ENCODE measurements around the gene IFIT2. TPM values are rescaled to one million over a fixed set of nuclear protein-coding genes. Genes with fewer than 3 reads are reported as not detected.
"Not testable (repeated sequence)": the region's sequence is repeated elsewhere in the genome, so short reads cannot be mapped to it uniquely, and the experiment has no call there.

The IFIT2 gene
- total RNA-seq, 2 donors from 2014 or later: 17.6 to 19.5 TPM

DNA sequence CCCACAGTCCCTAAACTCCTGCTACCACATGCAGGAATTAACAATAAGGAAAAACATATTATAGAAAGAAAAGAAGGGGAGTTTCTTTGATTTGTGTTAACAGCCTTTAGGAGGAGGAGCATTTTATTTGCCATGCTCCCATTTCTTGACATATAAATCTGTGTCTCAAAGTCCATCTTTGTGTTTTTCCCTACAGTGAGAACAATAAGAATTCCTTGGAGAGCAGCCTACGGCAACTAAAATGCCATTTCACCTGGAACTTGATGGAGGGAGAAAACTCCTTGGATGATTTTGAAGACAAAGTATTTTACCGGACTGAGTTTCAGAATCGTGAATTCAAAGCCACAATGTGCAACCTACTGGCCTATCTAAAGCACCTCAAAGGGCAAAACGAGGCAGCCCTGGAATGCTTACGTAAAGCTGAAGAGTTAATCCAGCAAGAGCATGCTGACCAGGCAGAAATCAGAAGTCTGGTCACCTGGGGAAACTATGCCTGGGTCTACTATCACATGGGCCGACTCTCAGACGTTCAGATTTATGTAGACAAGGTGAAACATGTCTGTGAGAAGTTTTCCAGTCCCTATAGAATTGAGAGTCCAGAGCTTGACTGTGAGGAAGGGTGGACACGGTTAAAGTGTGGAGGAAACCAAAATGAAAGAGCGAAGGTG, 4.1 kb downstream of the IFIT2 start:
- H3K9me3 ChIP-seq (ENCODE audit: control insufficient read depth, low read length, poor library complexity, severe bottlenecking): peaks cover 3% of the 10 kb centered on the region
- DNase-seq (no peak), ATAC-seq (no peak)
- H3K36me3 Mint-ChIP-seq (ENCODE audit: low read depth): peaks cover 7% of the 10 kb centered on the region
- no peak overlapping the region for H3K27ac Mint-ChIP-seq
- H3K4me1 Mint-ChIP-seq: peaks cover 26% of the 10 kb centered on the region
- H3K27me3 Mint-ChIP-seq: no peaks in the 10 kb centered on the region
- H3K4me3 Mint-ChIP-seq: no peak overlapping the region

DNA sequence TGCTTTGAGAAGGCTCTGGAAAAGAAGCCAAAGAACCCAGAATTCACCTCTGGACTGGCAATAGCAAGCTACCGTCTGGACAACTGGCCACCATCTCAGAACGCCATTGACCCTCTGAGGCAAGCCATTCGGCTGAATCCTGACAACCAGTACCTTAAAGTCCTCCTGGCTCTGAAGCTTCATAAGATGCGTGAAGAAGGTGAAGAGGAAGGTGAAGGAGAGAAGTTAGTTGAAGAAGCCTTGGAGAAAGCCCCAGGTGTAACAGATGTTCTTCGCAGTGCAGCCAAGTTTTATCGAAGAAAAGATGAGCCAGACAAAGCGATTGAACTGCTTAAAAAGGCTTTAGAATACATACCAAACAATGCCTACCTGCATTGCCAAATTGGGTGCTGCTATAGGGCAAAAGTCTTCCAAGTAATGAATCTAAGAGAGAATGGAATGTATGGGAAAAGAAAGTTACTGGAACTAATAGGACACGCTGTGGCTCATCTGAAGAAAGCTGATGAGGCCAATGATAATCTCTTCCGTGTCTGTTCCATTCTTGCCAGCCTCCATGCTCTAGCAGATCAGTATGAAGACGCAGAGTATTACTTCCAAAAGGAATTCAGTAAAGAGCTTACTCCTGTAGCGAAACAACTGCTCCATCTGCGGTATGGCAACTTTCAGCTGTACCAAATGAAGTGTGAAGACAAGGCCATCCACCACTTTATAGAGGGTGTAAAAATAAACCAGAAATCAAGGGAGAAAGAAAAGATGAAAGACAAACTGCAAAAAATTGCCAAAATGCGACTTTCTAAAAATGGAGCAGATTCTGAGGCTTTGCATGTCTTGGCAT, 4.8 kb downstream of the IFIT2 start:
- Mint-ChIP-seq H3K4me3 (no peak overlapping the region), H3K36me3 (ENCODE audit: low read depth) (peaks cover 7% of the 10 kb centered on the region), H3K4me1 (peaks cover 21% of the 10 kb centered on the region), H3K27ac (no peak overlapping the region), H3K27me3 (no peaks in the 10 kb centered on the region)
- DNase-seq: no peak
- H3K9me3 ChIP-seq (ENCODE audit: control insufficient read depth, low read length, poor library complexity, severe bottlenecking): peaks cover 3% of the 10 kb centered on the region
- no peak for ATAC-seq

DNA sequence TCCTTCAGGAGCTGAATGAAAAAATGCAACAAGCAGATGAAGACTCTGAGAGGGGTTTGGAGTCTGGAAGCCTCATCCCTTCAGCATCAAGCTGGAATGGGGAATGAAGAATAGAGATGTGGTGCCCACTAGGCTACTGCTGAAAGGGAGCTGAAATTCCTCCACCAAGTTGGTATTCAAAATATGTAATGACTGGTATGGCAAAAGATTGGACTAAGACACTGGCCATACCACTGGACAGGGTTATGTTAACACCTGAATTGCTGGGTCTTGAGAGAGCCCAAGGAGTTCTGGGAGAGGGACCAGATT, 5.4 kb downstream of the IFIT2 start:
- Mint-ChIP-seq H3K27me3 (no peaks in the 10 kb centered on the region), H3K4me3 (no peak overlapping the region), H3K36me3 (ENCODE audit: low read depth) (peaks cover 7% of the 10 kb centered on the region), H3K27ac (no peak overlapping the region), H3K4me1 (peaks cover 23% of the 10 kb centered on the region)
- ATAC-seq: no peak
- no peak for DNase-seq
- peaks cover 3% of the 10 kb centered on the region for H3K9me3 ChIP-seq (ENCODE audit: control insufficient read depth, low read length, poor library complexity, severe bottlenecking)

DNA sequence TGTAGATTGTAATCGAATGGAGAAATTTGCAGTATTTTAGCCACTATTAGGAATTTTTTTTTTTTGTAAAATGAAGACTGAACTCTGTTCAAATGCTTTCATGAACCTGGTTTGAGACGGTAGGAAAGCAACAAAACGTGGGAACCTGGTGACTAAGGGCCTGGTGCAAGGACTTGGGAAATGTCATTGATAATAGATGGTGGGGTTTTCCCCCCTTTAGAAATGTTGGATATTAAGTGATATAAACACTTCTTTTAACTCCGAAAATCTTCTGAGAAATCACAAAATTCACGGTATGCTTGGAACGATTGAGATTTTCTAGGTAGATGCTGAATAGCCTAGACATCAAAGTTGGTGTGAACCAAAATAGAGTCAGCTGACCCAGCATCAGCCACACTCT, 6.4 kb downstream of the IFIT2 start:
- H3K9me3 ChIP-seq (ENCODE audit: control insufficient read depth, low read length, poor library complexity, severe bottlenecking): peaks cover 3% of the 10 kb centered on the region
- no peak for ATAC-seq
- no peaks in the 10 kb centered on the region for H3K27me3 Mint-ChIP-seq
- peaks cover 17% of the 10 kb centered on the region for H3K4me1 Mint-ChIP-seq
- DNase-seq: no peak
- no peak overlapping the region for H3K4me3 Mint-ChIP-seq
- H3K27ac Mint-ChIP-seq: no peak overlapping the region
- peaks cover 7% of the 10 kb centered on the region for H3K36me3 Mint-ChIP-seq (ENCODE audit: low read depth)

GRCh38 chr10:89308736-89309135, 6.9 kb downstream of the IFIT2 start:
- Mint-ChIP-seq H3K27me3 (no peaks in the 10 kb centered on the region), H3K36me3 (ENCODE audit: low read depth) (peaks cover 7% of the 10 kb centered on the region), H3K27ac (no peak overlapping the region), H3K4me1 (peaks cover 12% of the 10 kb centered on the region), H3K4me3 (no peak overlapping the region)
- H3K9me3 ChIP-seq (ENCODE audit: control insufficient read depth, low read length, poor library complexity, severe bottlenecking): peaks cover 3% of the 10 kb centered on the region
- ATAC-seq (no peak), DNase-seq (no peak)

- Mint-ChIP-seq H3K27me3 (no peaks in the 10 kb centered on the region), H3K4me1 (peaks cover 5% of the 10 kb centered on the region), H3K36me3 (ENCODE audit: low read depth) (peaks cover 7% of the 10 kb centered on the region), H3K27ac (no peak overlapping the region), H3K4me3 (no peak overlapping the region)
- DNase-seq (no peak), ATAC-seq (no peak)
- peaks cover 3% of the 10 kb centered on the region for H3K9me3 ChIP-seq (ENCODE audit: control insufficient read depth, low read length, poor library complexity, severe bottlenecking)
Measured at GRCh38 chr10:89309156-89310055, 7.6 kb downstream of the IFIT2 start.

DNA sequence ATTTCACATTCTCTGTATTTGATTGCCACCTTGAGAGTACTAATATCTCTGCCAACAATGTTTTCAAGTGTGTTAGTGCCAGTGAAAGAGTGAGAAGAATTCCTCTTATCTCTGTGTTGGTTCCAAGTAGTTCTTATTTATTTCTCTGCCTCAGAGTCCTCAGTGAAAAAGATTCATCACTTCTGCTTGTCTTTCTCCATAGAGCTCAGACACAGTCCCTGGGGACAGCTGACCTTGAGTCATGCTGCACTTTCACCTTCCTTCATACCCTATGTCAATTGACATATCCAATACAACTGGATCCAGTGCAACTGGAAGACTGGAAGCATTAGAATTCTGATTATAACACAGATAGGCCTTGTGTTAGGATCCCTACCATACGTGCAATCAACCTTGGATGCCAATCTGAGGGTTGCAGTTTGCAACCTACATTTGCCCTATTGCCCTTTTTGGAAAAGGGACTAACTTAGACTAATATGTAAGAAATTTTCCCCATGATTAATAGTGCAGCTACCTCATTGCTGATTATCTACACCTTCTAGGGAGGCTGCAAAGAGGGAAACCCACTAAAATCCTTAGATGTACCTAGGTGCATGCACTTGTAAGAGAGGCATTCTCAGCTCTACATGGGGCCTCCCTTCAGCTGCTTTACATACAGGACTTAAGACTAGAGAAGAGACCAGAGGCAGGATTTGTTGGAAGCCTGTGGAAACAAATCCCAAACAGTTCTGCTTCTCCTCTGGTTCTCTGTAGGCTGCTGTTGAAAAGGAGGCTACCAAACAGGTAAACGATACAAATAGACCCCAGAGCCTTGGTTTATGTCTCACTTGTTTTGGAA, 8.4 kb downstream of the IFIT2 start:
- H3K4me3 Mint-ChIP-seq: no peak overlapping the region
- H3K9me3 ChIP-seq (ENCODE audit: control insufficient read depth, low read length, poor library complexity, severe bottlenecking): peaks cover 3% of the 10 kb centered on the region
- H3K27ac Mint-ChIP-seq: no peak overlapping the region
- peaks cover 7% of the 10 kb centered on the region for H3K36me3 Mint-ChIP-seq (ENCODE audit: low read depth)
- DNase-seq (no peak), ATAC-seq (no peak)
- H3K4me1 Mint-ChIP-seq: peaks cover 2% of the 10 kb centered on the region
- H3K27me3 Mint-ChIP-seq: no peaks in the 10 kb centered on the region

DNA sequence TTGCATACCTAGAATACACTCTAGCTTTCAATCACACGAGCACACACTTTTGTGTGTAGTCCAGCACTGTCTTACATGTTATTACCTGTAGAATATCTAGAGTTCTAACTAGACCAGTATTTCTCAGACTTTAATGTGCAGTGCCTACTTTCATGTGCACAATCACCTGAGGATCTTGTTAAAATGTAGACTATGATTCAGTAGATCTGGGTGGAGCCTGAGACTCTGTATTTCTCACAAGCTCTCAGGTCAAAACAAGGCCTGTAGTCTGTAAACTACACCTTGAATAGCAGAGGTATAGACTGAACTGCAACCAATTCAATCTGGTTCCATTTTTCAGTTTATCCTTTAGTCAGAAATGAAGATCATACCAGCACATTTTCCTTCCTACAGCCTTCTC, 11.1 kb downstream of the IFIT2 start:
- Mint-ChIP-seq H3K36me3 (ENCODE audit: low read depth) (peaks cover 3% of the 10 kb centered on the region), H3K27me3 (no peaks in the 10 kb centered on the region), H3K4me3 (no peak overlapping the region), H3K4me1 (peaks cover 2% of the 10 kb centered on the region), H3K27ac (no peak overlapping the region)
- ATAC-seq: no peak
- peaks cover 3% of the 10 kb centered on the region for H3K9me3 ChIP-seq (ENCODE audit: control insufficient read depth, low read length, poor library complexity, severe bottlenecking)
- no peak for DNase-seq

DNA sequence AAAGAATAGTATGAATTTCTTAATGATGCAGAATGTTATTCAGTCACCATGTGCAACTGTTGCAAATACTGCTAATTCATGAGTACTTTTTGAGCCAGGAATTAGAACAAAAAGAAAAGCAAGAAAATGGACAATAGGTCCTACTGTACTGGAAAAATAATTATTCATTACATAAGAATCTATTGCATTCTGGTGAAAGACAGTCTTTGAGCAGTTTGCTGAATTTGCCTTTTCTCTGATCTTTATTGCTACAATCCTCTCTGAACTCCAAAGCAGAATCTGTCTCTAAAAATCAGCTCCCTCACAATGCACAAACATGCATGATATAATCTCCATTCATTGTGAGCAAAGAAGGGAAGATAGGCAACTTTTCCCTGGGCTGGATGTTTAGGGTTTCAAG, 12.8 kb downstream of the IFIT2 start:
- no peak overlapping the region for H3K4me3 Mint-ChIP-seq
- ATAC-seq (no peak), DNase-seq (no peak)
- H3K36me3 Mint-ChIP-seq (ENCODE audit: low read depth): no peaks in the 10 kb centered on the region
- no peak overlapping the region for H3K27ac Mint-ChIP-seq
- H3K27me3 Mint-ChIP-seq: no peaks in the 10 kb centered on the region
- no peaks in the 10 kb centered on the region for H3K9me3 ChIP-seq (ENCODE audit: control insufficient read depth, low read length, poor library complexity, severe bottlenecking)
- H3K4me1 Mint-ChIP-seq: peaks cover 2% of the 10 kb centered on the region

GRCh38 chr10:89318047-89318446, 16.2 kb downstream of the IFIT2 start:
- not testable (repeated sequence) for H3K36me3 Mint-ChIP-seq (ENCODE audit: low read depth); H3K27ac Mint-ChIP-seq; DNase-seq; ATAC-seq; H3K9me3 ChIP-seq (ENCODE audit: control insufficient read depth, low read length, poor library complexity, severe bottlenecking); H3K4me3 Mint-ChIP-seq; H3K27me3 Mint-ChIP-seq; H3K4me1 Mint-ChIP-seq

DNA sequence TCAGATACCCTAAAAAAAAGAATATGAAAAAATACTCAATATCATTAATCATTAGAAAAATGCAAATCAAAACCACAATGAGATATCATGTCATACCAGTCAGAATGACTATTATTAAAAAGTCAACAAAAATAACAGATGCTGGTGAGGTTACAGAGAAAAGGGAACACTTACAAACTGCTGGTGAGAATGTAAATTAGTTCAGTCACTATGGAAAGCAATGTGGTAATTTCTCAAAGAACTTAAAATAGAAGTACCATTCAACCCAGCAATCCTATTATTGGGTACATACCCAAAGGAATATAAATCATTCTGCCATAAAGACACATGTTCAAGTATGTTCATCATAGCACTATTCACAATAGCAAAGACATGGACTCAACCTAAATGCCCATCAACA, 23.2 kb downstream of the IFIT2 start:
- H3K27ac Mint-ChIP-seq: peak overlapping the region; percentile 39
- not testable (repeated sequence) for H3K4me3 Mint-ChIP-seq

GRCh38 chr10:89325856-89326255, 24.0 kb downstream of the IFIT2 start:
- not testable (repeated sequence) for H3K36me3 Mint-ChIP-seq (ENCODE audit: low read depth); H3K9me3 ChIP-seq (ENCODE audit: control insufficient read depth, low read length, poor library complexity, severe bottlenecking); H3K27me3 Mint-ChIP-seq; DNase-seq; H3K4me3 Mint-ChIP-seq; ATAC-seq
- Mint-ChIP-seq H3K4me1 (peaks cover 27% of the 10 kb centered on the region), H3K27ac (peak overlapping the region; percentile 39)

More for the DNA sequence above, 23.2 kb downstream of the IFIT2 start:
- not testable (repeated sequence) for ATAC-seq; DNase-seq; H3K36me3 Mint-ChIP-seq (ENCODE audit: low read depth); H3K27me3 Mint-ChIP-seq; H3K9me3 ChIP-seq (ENCODE audit: control insufficient read depth, low read length, poor library complexity, severe bottlenecking)
- H3K4me1 Mint-ChIP-seq: peaks cover 25% of the 10 kb centered on the region

Measured in T-helper 17 cell (primary cell).